Karpas-422 (cell line): ENCODE results near the gene UBE2Z. TPM values are rescaled to one million over a fixed set of nuclear protein-coding genes. Genes with fewer than 3 reads are reported as not detected.

Experiments
- small RNA-seq: library from RNA; depleted of rRNA; stranded (forward); fragments of <200 nt; gene quantifications from one replicate; pipeline ENCODE3, GENCODE V24; 2014
- total RNA-seq: library from RNA; depleted of rRNA; stranded (reverse); fragments of >200 nt; shearing (Covaris generic); gene quantifications from 2 replicates; pipeline ENCODE4 v1.2.3, GENCODE V29; 2014; ENCODE audit warnings: low replicate concordance; rRNA removed

The UBE2Z gene
- total RNA-seq, 1 experiment from 2014 or later, result 43.8 TPM

Small RNAs within 50 kb of the gene (small RNA-seq; reads per million reads assigned to genes)
- gene AC068531.1, result not detected
- gene RF00263, result not detected
- 0.20 reads per million for gene RF01210
- gene RNU1-42P, result 0.12 reads per million

Other genes starting within 250 kb of the UBE2Z start
- not detected in 2 replicates for gene PRAC1, start 185.9 kb upstream of the UBE2Z start, total RNA-seq
- not detected in 2 replicates for gene PRAC2, start 185.2 kb upstream of the UBE2Z start, total RNA-seq
- not detected in 2 replicates for gene HOXB13, start 179.7 kb upstream of the UBE2Z start, total RNA-seq
- not detected in 2 replicates for gene TTLL6, start 91.2 kb upstream of the UBE2Z start, total RNA-seq
- gene CALCOCO2, start 77.4 kb upstream of the UBE2Z start, total RNA-seq, result 21.8 and 29.7 TPM in 2 replicates
- 120 and 167 TPM in 2 replicates for gene ATP5MC1, start 15.6 kb upstream of the UBE2Z start, total RNA-seq
- gene SNF8, start 36.4 kb downstream of the UBE2Z start, total RNA-seq, result 56.0 and 165 TPM in 2 replicates
- gene GIP, start 60.2 kb downstream of the UBE2Z start, total RNA-seq, result not detected in 2 replicates
- not detected in 2 replicates for gene IGF2BP1, start 89.0 kb downstream of the UBE2Z start, total RNA-seq
- gene B4GALNT2, start 224.4 kb downstream of the UBE2Z start, total RNA-seq, result not detected in 2 replicates